Measurements from ENCODE around the gene MEST. TPM values are rescaled to one million over a fixed set of nuclear protein-coding genes. Genes with fewer than 3 reads are reported as not detected.
"Not testable (repeated sequence)": the region's sequence is repeated elsewhere in the genome, so short reads cannot be mapped to it uniquely, and the experiment has no call there.

MEST gene
- total RNA-seq, 1 donor from 2014 or later = 57.5 TPM

DNA sequence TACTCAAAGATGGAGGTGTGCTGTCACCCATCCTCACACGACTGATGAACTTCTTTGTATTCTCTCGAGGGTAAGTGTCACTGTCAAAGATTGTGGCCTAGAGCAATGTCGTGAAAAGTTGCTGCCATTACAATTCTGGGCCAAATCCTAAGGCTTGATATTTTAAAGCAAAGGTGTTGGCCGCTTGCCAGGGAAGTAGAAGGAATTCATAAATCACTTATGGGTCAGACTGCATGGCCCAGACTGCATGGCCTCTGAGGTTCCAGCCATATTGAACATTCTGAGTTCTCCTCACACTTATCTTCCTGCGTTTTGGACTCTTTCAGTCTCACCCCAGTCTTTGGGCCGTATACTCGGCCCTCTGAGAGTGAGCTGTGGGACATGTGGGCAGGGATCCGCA, 8.6 kb downstream of the MEST start:
- no peaks in the 10 kb centered on the region for H3K9me3 ChIP-seq
- TF ChIP-seq, protein P1, sequence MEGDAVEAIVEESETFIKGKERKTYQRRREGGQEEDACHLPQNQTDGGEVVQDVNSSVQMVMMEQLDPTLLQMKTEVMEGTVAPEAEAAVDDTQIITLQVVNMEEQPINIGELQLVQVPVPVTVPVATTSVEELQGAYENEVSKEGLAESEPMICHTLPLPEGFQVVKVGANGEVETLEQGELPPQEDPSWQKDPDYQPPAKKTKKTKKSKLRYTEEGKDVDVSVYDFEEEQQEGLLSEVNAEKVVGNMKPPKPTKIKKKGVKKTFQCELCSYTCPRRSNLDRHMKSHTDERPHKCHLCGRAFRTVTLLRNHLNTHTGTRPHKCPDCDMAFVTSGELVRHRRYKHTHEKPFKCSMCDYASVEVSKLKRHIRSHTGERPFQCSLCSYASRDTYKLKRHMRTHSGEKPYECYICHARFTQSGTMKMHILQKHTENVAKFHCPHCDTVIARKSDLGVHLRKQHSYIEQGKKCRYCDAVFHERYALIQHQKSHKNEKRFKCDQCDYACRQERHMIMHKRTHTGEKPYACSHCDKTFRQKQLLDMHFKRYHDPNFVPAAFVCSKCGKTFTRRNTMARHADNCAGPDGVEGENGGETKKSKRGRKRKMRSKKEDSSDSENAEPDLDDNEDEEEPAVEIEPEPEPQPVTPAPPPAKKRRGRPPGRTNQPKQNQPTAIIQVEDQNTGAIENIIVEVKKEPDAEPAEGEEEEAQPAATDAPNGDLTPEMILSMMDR (IDR thresholded peaks at IDR 0.05) = no peak
- DNase-seq (no peak), ATAC-seq (no peak)
- no peaks in the 10 kb centered on the region for H3K27me3 ChIP-seq
- intact Hi-C loops (cut with DNase I) = no loop called here
- H3K36me3 ChIP-seq = peaks cover 40% of the 10 kb centered on the region
- H3K4me3 ChIP-seq = no peak overlapping the region
- no peak overlapping the region for H3K27ac ChIP-seq
- no peaks in the 10 kb centered on the region for H3K4me1 ChIP-seq

DNA sequence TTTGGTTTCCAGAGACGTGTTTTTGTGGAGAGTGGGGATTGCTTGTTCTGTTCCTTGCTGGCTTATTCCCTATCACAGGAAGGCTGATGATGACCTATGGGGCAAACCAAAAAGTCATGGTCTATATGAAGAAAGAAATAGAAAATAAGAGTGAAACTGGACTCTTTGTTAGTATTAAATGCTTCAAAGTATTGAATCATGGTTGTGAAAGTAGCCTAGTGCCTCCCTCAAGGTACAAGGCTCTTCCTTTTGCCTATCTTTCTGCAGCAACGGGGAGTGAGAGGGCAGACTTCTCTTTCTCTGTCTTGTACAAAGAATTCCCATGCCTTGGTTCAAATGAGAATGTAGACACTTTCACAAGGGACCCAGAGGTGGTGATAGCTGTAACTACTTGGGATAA, 9.0 kb downstream of the MEST start:
- no peak for ATAC-seq
- Histone ChIP-seq H3K9me3 (no peaks in the 10 kb centered on the region), H3K4me1 (no peaks in the 10 kb centered on the region), H3K27ac (no peak overlapping the region), H3K27me3 (no peaks in the 10 kb centered on the region), H3K36me3 (peaks cover 40% of the 10 kb centered on the region), H3K4me3 (no peak overlapping the region)
- DNase-seq = no peak
- TF ChIP-seq, protein P1 (IDR thresholded peaks at IDR 0.05) = no peak
- intact Hi-C loops (cut with DNase I) = no loop called here

DNA sequence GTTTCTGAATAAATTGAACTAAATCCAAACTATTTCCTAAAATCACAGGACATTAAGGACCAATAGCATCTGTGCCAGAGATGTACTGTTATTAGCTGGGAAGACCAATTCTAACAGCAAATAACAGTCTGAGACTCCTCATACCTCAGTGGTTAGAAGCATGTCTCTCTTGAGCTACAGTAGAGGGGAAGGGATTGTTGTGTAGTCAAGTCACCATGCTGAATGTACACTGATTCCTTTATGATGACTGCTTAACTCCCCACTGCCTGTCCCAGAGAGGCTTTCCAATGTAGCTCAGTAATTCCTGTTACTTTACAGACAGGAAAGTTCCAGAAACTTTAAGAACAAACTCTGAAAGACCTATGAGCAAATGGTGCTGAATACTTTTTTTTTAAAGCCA, 13.9 kb downstream of the MEST start:
- H3K36me3 ChIP-seq = peaks cover 49% of the 10 kb centered on the region

DNA sequence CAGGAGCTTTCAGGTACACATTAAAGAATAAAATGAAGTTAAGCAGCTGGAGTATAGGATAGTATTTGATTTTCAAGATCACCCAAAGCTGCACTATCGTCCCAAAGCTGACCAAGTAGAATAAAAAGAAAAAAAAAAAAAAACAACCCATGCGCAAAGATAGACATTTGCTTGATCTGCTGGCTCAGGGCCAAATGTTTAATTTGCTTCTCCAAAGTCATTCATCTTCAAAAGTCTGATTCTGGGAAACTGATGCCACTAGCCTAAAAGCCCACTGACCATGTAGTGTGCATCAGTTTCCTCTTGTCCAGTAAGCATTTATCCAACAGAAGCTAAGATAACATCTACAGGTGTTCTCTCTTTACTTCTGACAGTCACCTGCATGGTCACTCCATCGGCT, 14.5 kb downstream of the MEST start:
- Histone ChIP-seq H3K27ac (no peak overlapping the region), H3K9me3 (no peaks in the 10 kb centered on the region), H3K4me1 (no peaks in the 10 kb centered on the region), H3K36me3 (peaks cover 55% of the 10 kb centered on the region), H3K27me3 (no peaks in the 10 kb centered on the region), H3K4me3 (no peak overlapping the region)
- TF ChIP-seq, protein P1 (IDR thresholded peaks at IDR 0.05) = no peak
- DNase-seq = no peak
- no peak for ATAC-seq
- intact Hi-C loops (cut with DNase I) = no loop called here

More for the DNA sequence above, 13.9 kb downstream of the MEST start:
- intact Hi-C loops (cut with DNase I) = no loop called here
- Histone ChIP-seq H3K4me3 (no peak overlapping the region), H3K9me3 (no peaks in the 10 kb centered on the region), H3K27ac (no peak overlapping the region), H3K27me3 (no peaks in the 10 kb centered on the region), H3K4me1 (no peaks in the 10 kb centered on the region)
- DNase-seq = no peak
- TF ChIP-seq, protein P1 (IDR thresholded peaks at IDR 0.05) = no peak
- no peak for ATAC-seq

DNA sequence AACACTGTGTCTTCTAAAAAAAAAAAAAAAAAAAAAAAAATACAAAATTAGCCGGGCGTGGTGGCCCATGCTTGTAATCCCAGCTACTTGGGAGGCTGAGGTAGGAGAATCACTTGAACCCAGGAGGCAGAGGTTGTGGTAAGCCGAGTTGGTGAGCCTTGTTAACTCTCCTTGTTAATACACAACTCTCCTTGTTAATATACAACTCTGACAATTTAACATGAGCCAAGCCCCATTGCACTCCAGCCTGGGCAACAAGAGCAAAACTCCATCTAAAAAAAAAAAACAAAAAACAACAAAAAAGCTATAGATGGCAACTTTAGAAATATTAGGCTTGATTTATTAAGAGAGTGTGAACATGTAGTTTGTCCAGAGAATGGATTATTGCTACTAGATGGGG, 20.2 kb downstream of the MEST start:
- peaks cover 29% of the 10 kb centered on the region for H3K36me3 ChIP-seq
- DNase-seq; H3K27me3 ChIP-seq; H3K4me1 ChIP-seq; H3K9me3 ChIP-seq; H3K27ac ChIP-seq; ATAC-seq; H3K4me3 ChIP-seq; intact Hi-C loops (cut with DNase I): not testable (repeated sequence)

DNA sequence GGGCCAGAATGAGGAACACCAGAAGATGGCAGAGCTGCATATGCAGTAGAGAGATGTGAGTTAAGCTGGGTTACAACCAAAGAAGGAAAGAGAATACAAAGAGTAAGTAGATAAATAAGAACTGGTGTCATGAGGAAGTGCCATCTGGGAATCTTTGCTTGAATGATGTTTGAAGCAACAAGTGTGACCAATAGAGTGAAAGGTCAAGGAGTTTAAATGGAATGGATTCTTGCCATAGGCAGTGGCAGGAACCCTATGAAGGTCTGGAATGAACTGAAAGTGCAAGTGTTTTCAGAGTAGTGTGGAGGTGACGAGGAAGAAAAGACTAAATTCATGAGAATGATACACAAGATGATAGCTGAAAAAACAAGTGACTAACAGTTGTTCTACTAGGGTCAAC, 21.6 kb downstream of the MEST start:
- ATAC-seq = no peak
- Histone ChIP-seq H3K27ac (no peak overlapping the region), H3K36me3 (peaks cover 15% of the 10 kb centered on the region), H3K27me3 (no peaks in the 10 kb centered on the region), H3K9me3 (no peaks in the 10 kb centered on the region), H3K4me1 (no peaks in the 10 kb centered on the region), H3K4me3 (no peak overlapping the region)
- intact Hi-C loops (cut with DNase I) = no loop called here
- DNase-seq = no peak
- TF ChIP-seq, protein P1 (IDR thresholded peaks at IDR 0.05) = no peak
